Measurements from ENCODE around the gene PRR20G. TPM values are rescaled to one million over a fixed set of nuclear protein-coding genes. Genes with fewer than 3 reads are reported as not detected.

Gene PRR20G
- total and polyA plus RNA-seq, 2 of the 4 experiments (the other 2 are of a cell fraction), result not detected

- CTCF ChIA-PET, result no interaction called here
- dilution Hi-C loops (cut with HindIII; ENCODE audit: low sequenced_read_pairs, unreplicated experiment), result no loop called here
Measured at GRCh38 chr3:127235706-127236105, 52.1 kb downstream of the PRR20G start.

More at GRCh38 chr3:127235706-127236105, 52.1 kb downstream of the PRR20G start:
- no CpG with 5 or more reads among the region's 3 CpGs for WGBS, 2 experiments (ENCODE audit: extremely low coverage in 2 of 2, insufficient read length in 1 of 2)
- in situ Hi-C loops (cut with MboI; ENCODE audit: low sequenced_read_pairs), result no loop called here
- no peak overlapping the region for H2BK20ac ChIP-seq (ENCODE audit: low read depth, low read length)
- no peak overlapping the region for H2AFZ ChIP-seq (replicated peaks; ENCODE audit: low read length, poor library complexity)
- no peak overlapping the region for H3K18ac ChIP-seq (ENCODE audit: low read depth, low read length)
- H3K9me3 ChIP-seq (ENCODE audit: control insufficient read depth, insufficient read depth, low read length), result no peaks in the 10 kb centered on the region
- H3K14ac ChIP-seq (replicated peaks; ENCODE audit: low read depth, low read length), result no peak overlapping the region
- no peak overlapping the region for H3K4me2 ChIP-seq (ENCODE audit: low read depth, low read length)
- ATAC-seq (ENCODE audit: low read depth), result no peak
- H3K79me1 ChIP-seq (ENCODE audit: low read depth in 1 of 2, low read length in 2 of 2), result no peaks in the 10 kb centered on the region
- intact Hi-C loops (cut with micrococcal nuclease), result no loop called here
- no peak overlapping the region for H3K27ac ChIP-seq (ENCODE audit: insufficient read depth, low read length)
- no peaks in the 10 kb centered on the region for H3K36me3 ChIP-seq (ENCODE audit: control insufficient read depth, insufficient read depth, low read length)
- POLR2A ChIA-PET (ENCODE audit: unreplicated experiment), result no interaction called here
- H4K5ac ChIP-seq (ENCODE audit: low read depth, low read length), result no peak overlapping the region
- H2BK5ac ChIP-seq (ENCODE audit: low read depth, low read length, poor library complexity, severe bottlenecking), result no peak overlapping the region
- H3K56ac ChIP-seq (ENCODE audit: extremely low read depth, insufficient read depth, low read length), result no peak overlapping the region
- H2BK120ac ChIP-seq (ENCODE audit: low read depth, low read length), result no peak overlapping the region
- H3K9ac ChIP-seq (ENCODE audit: low read depth, low read length), result no peak overlapping the region
- H4K8ac ChIP-seq (ENCODE audit: low read depth in 2 of 2, low read length in 2 of 2), result no peak overlapping the region
- H3K4ac ChIP-seq (ENCODE audit: low read depth, low read length), result no peak overlapping the region
- no peak overlapping the region for H2AK9ac ChIP-seq (replicated peaks; ENCODE audit: low read depth, low read length, poor library complexity)
- H4K20me1 ChIP-seq (ENCODE audit: insufficient read depth, low read length), result no peaks in the 10 kb centered on the region
- DNase-seq, result no peak
- no TSS peak for BruUV-seq (replicated peaks)
- H3K27me3 ChIP-seq (ENCODE audit: control insufficient read depth, insufficient read depth, low read length), result no peaks in the 10 kb centered on the region
- no peak overlapping the region for H2AK5ac ChIP-seq (ENCODE audit: low read depth, low read length)
- no peak overlapping the region for H4K91ac ChIP-seq (ENCODE audit: insufficient read depth, low read depth, low read length)
- no peak for TF ChIP-seq FOS (IDR thresholded peaks at IDR 0.05; ENCODE audit: low read depth, low read length)
- no peak for TF ChIP-seq USF2 (IDR thresholded peaks at IDR 0.05; ENCODE audit: low read depth, low read length)
- TF ChIP-seq BHLHE40 (IDR thresholded peaks at IDR 0.05; ENCODE audit: low read depth, low read length), result no peak
- TF ChIP-seq POLR2A (IDR thresholded peaks at IDR 0.05; ENCODE audit: low read depth, low read length), result no peak
- no peak for TF ChIP-seq RFX5 (IDR thresholded peaks at IDR 0.05; ENCODE audit: low read depth, low read length)
- TF ChIP-seq MAZ (IDR thresholded peaks at IDR 0.05; ENCODE audit: borderline replicate concordance, low read depth, low read length), result no peak
- no peak for TF ChIP-seq RAD21 (IDR thresholded peaks at IDR 0.05; ENCODE audit: low read length)
- no peak overlapping the region for H2BK15ac ChIP-seq (ENCODE audit: low read depth, low read length)
- no peak overlapping the region for H3K4me3 ChIP-seq (ENCODE audit: insufficient read depth, low read depth, low read length)
- H3K4me1 ChIP-seq (ENCODE audit: control insufficient read depth, insufficient read depth, low read length), result no peaks in the 10 kb centered on the region
- H3K9me1 ChIP-seq (ENCODE audit: insufficient read depth, low read length), result no peaks in the 10 kb centered on the region
- H3K23ac ChIP-seq (ENCODE audit: low read depth, low read length), result no peak overlapping the region

Data from IMR-90 (cell line).